Endothelial cell of umbilical vein (primary cell): ENCODE measurements around the gene SPON2.

ENCODE experiments used
- EZH2 ChIP-seq: IDR thresholded peaks from 2 replicates; pipeline ENCODE4 v1.6.1; 2012; ENCODE audit warnings: borderline replicate concordance, low read depth, mild to moderate bottlenecking, moderate library complexity, low read length, inconsistent platforms; ENCODE audit not compliant: severe bottlenecking
- MAX ChIP-seq: IDR thresholded peaks from 2 replicates; pipeline ENCODE4 v1.6.1; 2011; ENCODE audit not compliant: insufficient read depth, insufficient read length
- MYC ChIP-seq: IDR thresholded peaks from one replicate; pipeline ENCODE4 v1.6.1; 2011; ENCODE audit warnings: mild to moderate bottlenecking, low read depth, low read length
- POLR2A ChIP-seq: IDR thresholded peaks from 2 replicates; pipeline ENCODE4 v1.6.1; 2012; ENCODE audit warnings: low read depth, mild to moderate bottlenecking, control low read depth, low read length
- POLR2AphosphoS5 ChIP-seq: IDR thresholded peaks from 2 replicates; pipeline ENCODE4 v1.6.1; 2012; ENCODE audit warnings: low read depth, mild to moderate bottlenecking, control low read depth, low read length, moderate library complexity; ENCODE audit not compliant: insufficient read depth
- TF ChIP-seq, protein P1 (sequence below), 2 donors: IDR thresholded peaks; 1 replicate in 1 of 2; 2 replicates in 1 of 2; pipeline ENCODE4 v1.5.1; 2011; ENCODE audit warnings: low read length in 2 of 2, mild to moderate bottlenecking in 2 of 2, moderate library complexity in 2 of 2, control low read depth in 1 of 2, inconsistent platforms in 1 of 2, low read depth in 1 of 2; ENCODE audit not compliant: insufficient read depth in 1 of 2; ENCODE audit errors: extremely low read depth in 1 of 2

- TF ChIP-seq EZH2 (no peak), MYC (no peak), POLR2A (no peak), MAX (no peak), POLR2AphosphoS5 (no peak)
- TF ChIP-seq, protein P1, sequence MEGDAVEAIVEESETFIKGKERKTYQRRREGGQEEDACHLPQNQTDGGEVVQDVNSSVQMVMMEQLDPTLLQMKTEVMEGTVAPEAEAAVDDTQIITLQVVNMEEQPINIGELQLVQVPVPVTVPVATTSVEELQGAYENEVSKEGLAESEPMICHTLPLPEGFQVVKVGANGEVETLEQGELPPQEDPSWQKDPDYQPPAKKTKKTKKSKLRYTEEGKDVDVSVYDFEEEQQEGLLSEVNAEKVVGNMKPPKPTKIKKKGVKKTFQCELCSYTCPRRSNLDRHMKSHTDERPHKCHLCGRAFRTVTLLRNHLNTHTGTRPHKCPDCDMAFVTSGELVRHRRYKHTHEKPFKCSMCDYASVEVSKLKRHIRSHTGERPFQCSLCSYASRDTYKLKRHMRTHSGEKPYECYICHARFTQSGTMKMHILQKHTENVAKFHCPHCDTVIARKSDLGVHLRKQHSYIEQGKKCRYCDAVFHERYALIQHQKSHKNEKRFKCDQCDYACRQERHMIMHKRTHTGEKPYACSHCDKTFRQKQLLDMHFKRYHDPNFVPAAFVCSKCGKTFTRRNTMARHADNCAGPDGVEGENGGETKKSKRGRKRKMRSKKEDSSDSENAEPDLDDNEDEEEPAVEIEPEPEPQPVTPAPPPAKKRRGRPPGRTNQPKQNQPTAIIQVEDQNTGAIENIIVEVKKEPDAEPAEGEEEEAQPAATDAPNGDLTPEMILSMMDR (IDR thresholded peaks at IDR 0.05; ENCODE audit: extremely low read depth in 1 of 2, insufficient read depth in 1 of 2, low read depth in 1 of 2, low read length in 2 of 2): no peak
Observed at GRCh38 chr4:1209821-1210220, 37.4 kb upstream of the SPON2 start.
